Measurements from ENCODE around the gene ANKLE1. TPM values are rescaled to one million over a fixed set of nuclear protein-coding genes. Genes with fewer than 3 reads are reported as not detected.

ANKLE1 gene
- polyA plus RNA-seq, 2 of the 4 experiments (the other 2 are of a cell fraction): 0.56 to 0.74 TPM

- H3K27ac ChIP-seq: peak overlapping the region; percentile 73 to 87
- H3K4me2 ChIP-seq: peak overlapping the region; percentile 93
- H3K9me3 ChIP-seq: no peaks in the 10 kb centered on the region
- DNase-seq (ENCODE audit: low read depth in 1 of 2, low spot score in 1 of 2): no peak
- H3K4me3 ChIP-seq: no peak overlapping the region
- ATAC-seq: no peak
- POLR2A ChIA-PET: interaction anchor here (0.6 to 1.9 kb wide), 6 partner anchors 12 to 646 kb away, joined by 3 to 15 read pairs (median 4); partner anchors contain the start of gene ANO8
- no peak for FAIRE-seq
- 4% methylated on average over 4 of the region's 7 CpGs for WGBS (ENCODE audit: missing lambda C conversion rate)
- CTCF ChIA-PET: interaction anchor here (0.6 to 8.7 kb wide), 11 partner anchors 12 to 1890 kb away, joined by 3 to 98 read pairs (median 3); no protein-coding TSS in a partner anchor
- TF ChIP-seq E2F6 (IDR thresholded peaks at IDR 0.05; ENCODE audit: borderline replicate concordance, low read depth): 0 out of 2 replicates have a peak, but pooled peaks have one; percentile 76
- no peak for TF ChIP-seq PHF8 (IDR thresholded peaks at IDR 0.05; ENCODE audit: borderline replicate concordance, low read depth)
- TF ChIP-seq RARB (CRISPR knock-in tag; IDR thresholded peaks at IDR 0.05): no peak
- peak; percentile 95 for TF ChIP-seq ATOH8 (CRISPR knock-in tag; IDR thresholded peaks at IDR 0.05; ENCODE audit: low read depth)
- no peak for TF ChIP-seq USF2 (IDR thresholded peaks at IDR 0.05)
- TF ChIP-seq POLR2AphosphoS2 (conservative IDR thresholded peaks at IDR 0.05; ENCODE audit: low read length): no peak
- TF ChIP-seq TP53 (CRISPR knock-in tag; IDR thresholded peaks at IDR 0.05): no peak
- TF ChIP-seq JUN (IDR thresholded peaks at IDR 0.05): no peak
- TF ChIP-seq ZFP36 (IDR thresholded peaks at IDR 0.05; ENCODE audit: borderline replicate concordance, partially characterized antibody): peak; percentile 57
- no peak for TF ChIP-seq KDM5A (IDR thresholded peaks at IDR 0.05)
- no peak for TF ChIP-seq JUNB (IDR thresholded peaks at IDR 0.05)
- TF ChIP-seq HOXB5 (CRISPR knock-in tag; IDR thresholded peaks at IDR 0.05): no peak
- TF ChIP-seq HOXB13 (CRISPR knock-in tag; IDR thresholded peaks at IDR 0.05; ENCODE audit: low read depth): no peak
- no peak for TF ChIP-seq ZC3H11A (IDR thresholded peaks at IDR 0.05)
- TF ChIP-seq, protein P1, sequence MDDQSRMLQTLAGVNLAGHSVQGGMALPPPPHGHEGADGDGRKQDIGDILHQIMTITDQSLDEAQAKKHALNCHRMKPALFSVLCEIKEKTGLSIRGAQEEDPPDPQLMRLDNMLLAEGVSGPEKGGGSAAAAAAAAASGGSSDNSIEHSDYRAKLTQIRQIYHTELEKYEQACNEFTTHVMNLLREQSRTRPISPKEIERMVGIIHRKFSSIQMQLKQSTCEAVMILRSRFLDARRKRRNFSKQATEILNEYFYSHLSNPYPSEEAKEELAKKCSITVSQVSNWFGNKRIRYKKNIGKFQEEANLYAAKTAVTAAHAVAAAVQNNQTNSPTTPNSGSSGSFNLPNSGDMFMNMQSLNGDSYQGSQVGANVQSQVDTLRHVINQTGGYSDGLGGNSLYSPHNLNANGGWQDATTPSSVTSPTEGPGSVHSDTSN (IDR thresholded peaks at IDR 0.05): no peak; the same call in 1 of the 2 replicates
- TF ChIP-seq NR3C1 (IDR thresholded peaks at IDR 0.05): no peak
- peaks cover 28% of the 10 kb centered on the region for H3K4me1 ChIP-seq
These were observed 23.5 kb downstream of the ANKLE1 start for GRCh38 chr19:17305216-17305516.

GRCh38 chr19:17305517-17306284 is 24.0 kb downstream of the ANKLE1 start, which contains the start of gene MRPL34:
Gene MRPL34 (plus strand): TSS chr19:17305872. CDS start chr19:17305893, 21 bp downstream.
- DNase-seq (ENCODE audit: low read depth in 1 of 2, low spot score in 1 of 2) (peak; percentile 71 to 99), ATAC-seq (peak; percentile 62 to 80), FAIRE-seq (no peak)
- peaks cover 32% of the 10 kb centered on the region for H3K4me1 ChIP-seq
- H3K27ac ChIP-seq: peak within 1 kb of the TSS; percentile 80 to 99
- CTCF ChIA-PET: interaction anchor here (0.6 to 8.7 kb wide), 11 partner anchors 12 to 1889 kb away, joined by 3 to 98 read pairs (median 3); no protein-coding TSS in a partner anchor
- WGBS (ENCODE audit: missing lambda C conversion rate): 2% methylated on average over 11 of the region's 55 CpGs
- H3K4me3 ChIP-seq: peak within 1 kb of the TSS; percentile 50
- POLR2A ChIA-PET: interaction anchor here (0.6 to 1.9 kb wide), 6 partner anchors 13 to 647 kb away, joined by 3 to 15 read pairs (median 4); partner anchors contain the start of gene ANO8
- H3K9me3 ChIP-seq: no peaks in the 10 kb centered on the region
- peak within 1 kb of the TSS; percentile 93 for H3K4me2 ChIP-seq
- TF ChIP-seq, protein P2, sequence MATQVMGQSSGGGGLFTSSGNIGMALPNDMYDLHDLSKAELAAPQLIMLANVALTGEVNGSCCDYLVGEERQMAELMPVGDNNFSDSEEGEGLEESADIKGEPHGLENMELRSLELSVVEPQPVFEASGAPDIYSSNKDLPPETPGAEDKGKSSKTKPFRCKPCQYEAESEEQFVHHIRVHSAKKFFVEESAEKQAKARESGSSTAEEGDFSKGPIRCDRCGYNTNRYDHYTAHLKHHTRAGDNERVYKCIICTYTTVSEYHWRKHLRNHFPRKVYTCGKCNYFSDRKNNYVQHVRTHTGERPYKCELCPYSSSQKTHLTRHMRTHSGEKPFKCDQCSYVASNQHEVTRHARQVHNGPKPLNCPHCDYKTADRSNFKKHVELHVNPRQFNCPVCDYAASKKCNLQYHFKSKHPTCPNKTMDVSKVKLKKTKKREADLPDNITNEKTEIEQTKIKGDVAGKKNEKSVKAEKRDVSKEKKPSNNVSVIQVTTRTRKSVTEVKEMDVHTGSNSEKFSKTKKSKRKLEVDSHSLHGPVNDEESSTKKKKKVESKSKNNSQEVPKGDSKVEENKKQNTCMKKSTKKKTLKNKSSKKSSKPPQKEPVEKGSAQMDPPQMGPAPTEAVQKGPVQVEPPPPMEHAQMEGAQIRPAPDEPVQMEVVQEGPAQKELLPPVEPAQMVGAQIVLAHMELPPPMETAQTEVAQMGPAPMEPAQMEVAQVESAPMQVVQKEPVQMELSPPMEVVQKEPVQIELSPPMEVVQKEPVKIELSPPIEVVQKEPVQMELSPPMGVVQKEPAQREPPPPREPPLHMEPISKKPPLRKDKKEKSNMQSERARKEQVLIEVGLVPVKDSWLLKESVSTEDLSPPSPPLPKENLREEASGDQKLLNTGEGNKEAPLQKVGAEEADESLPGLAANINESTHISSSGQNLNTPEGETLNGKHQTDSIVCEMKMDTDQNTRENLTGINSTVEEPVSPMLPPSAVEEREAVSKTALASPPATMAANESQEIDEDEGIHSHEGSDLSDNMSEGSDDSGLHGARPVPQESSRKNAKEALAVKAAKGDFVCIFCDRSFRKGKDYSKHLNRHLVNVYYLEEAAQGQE (IDR thresholded peaks at IDR 0.05): peak; percentile 39; the same call in 1 of the 2 replicates
- TF ChIP-seq KDM1A (IDR thresholded peaks at IDR 0.05; ENCODE audit: low read depth) (peak; percentile 47; the same call in 1 of the 2 replicates), JUN (IDR thresholded peaks at IDR 0.05) (peak in 1 of 2 experiments; percentile 81; a peak in 3 of 5 replicates), USF2 (IDR thresholded peaks at IDR 0.05) (0 out of 2 replicates have a peak, but pooled peaks have one; percentile 15), MAFK (IDR thresholded peaks at IDR 0.05; ENCODE audit: partially characterized antibody) (peak; percentile 44), CHD2 (IDR thresholded peaks at IDR 0.05; ENCODE audit: low read length, partially characterized antibody) (no peak), RAD21 (conservative IDR thresholded peaks at IDR 0.05 in 1 of 2, IDR thresholded peaks at IDR 0.05 in 1 of 2) (peak; percentile 55 to 64), ZSCAN20 (CRISPR knock-in tag; IDR thresholded peaks at IDR 0.05) (no peak), NR3C1 (IDR thresholded peaks at IDR 0.05) (no peak), RCOR1 (IDR thresholded peaks at IDR 0.05; ENCODE audit: low read depth, low read length) (no peak), MAX (IDR thresholded peaks at IDR 0.05) (peak; percentile 77), POLR2A (IDR thresholded peaks at IDR 0.05; ENCODE audit: low read length) (peak; percentile 50), SMC3 (IDR thresholded peaks at IDR 0.05) (peak; percentile 75), HES2 (IDR thresholded peaks at IDR 0.05) (no peak), HDAC2 (IDR thresholded peaks at IDR 0.05) (no peak)

All from A549 (cell line).